ENCODE measurements around the gene NPAS3.

The NPAS3 gene

GRCh38 chr14:33165926-33166289 lies 227.2 kb downstream of the NPAS3 start:
- in situ Hi-C loops (cut with HindIII; ENCODE audit: low pct_ligation_motif_present, low sequenced_read_pairs) = no loop called here

GRCh38 chr14:33175951-33176350 lies 237.3 kb downstream of the NPAS3 start:
- no peak overlapping the region for H3K27ac ChIP-seq
- H3K36me3 ChIP-seq (replicated peaks) = no peaks in the 10 kb centered on the region

More at GRCh38 chr14:33165926-33166289, 227.2 kb downstream of the NPAS3 start:
- Histone ChIP-seq H3K36me3 (replicated peaks) (no peaks in the 10 kb centered on the region), H3K27me3 (replicated peaks) (no peaks in the 10 kb centered on the region), H3K27ac (no peak overlapping the region), H3K4me3 (ENCODE audit: low read depth, low read length) (no peak overlapping the region)
- no peak for DNase-seq
- TF ChIP-seq CTCF (IDR thresholded peaks at IDR 0.05; ENCODE audit: low read depth, low read length, missing control alignments) = no peak

GRCh38 chr14:33184587-33184986 lies 245.9 kb downstream of the NPAS3 start:
- Histone ChIP-seq H3K4me3 (ENCODE audit: low read depth, low read length) (no peak overlapping the region), H3K27me3 (replicated peaks) (no peaks in the 10 kb centered on the region), H3K36me3 (replicated peaks) (no peaks in the 10 kb centered on the region), H3K27ac (no peak overlapping the region)
- in situ Hi-C loops (cut with HindIII; ENCODE audit: low pct_ligation_motif_present, low sequenced_read_pairs) = no loop called here
- TF ChIP-seq CTCF (IDR thresholded peaks at IDR 0.05; ENCODE audit: low read depth, low read length, missing control alignments) = peak; percentile 42
- DNase-seq = peak; percentile 22

More at GRCh38 chr14:33175951-33176350, 237.3 kb downstream of the NPAS3 start:
- H3K27me3 ChIP-seq (replicated peaks) = no peaks in the 10 kb centered on the region
- in situ Hi-C loops (cut with HindIII; ENCODE audit: low pct_ligation_motif_present, low sequenced_read_pairs) = no loop called here
- DNase-seq = no peak
- H3K4me3 ChIP-seq (ENCODE audit: low read depth, low read length) = no peak overlapping the region
- TF ChIP-seq CTCF (IDR thresholded peaks at IDR 0.05; ENCODE audit: low read depth, low read length, missing control alignments) = no peak

GRCh38 chr14:33186656-33187055 lies 248.0 kb downstream of the NPAS3 start:
- H3K4me3 ChIP-seq (ENCODE audit: low read depth, low read length) = no peak overlapping the region
- H3K36me3 ChIP-seq (replicated peaks) = no peaks in the 10 kb centered on the region
- in situ Hi-C loops (cut with HindIII; ENCODE audit: low pct_ligation_motif_present, low sequenced_read_pairs) = no loop called here
- H3K27ac ChIP-seq = no peak overlapping the region
- no peaks in the 10 kb centered on the region for H3K27me3 ChIP-seq (replicated peaks)
- TF ChIP-seq CTCF (IDR thresholded peaks at IDR 0.05; ENCODE audit: low read depth, low read length, missing control alignments) = no peak
- DNase-seq = no peak

DNA sequence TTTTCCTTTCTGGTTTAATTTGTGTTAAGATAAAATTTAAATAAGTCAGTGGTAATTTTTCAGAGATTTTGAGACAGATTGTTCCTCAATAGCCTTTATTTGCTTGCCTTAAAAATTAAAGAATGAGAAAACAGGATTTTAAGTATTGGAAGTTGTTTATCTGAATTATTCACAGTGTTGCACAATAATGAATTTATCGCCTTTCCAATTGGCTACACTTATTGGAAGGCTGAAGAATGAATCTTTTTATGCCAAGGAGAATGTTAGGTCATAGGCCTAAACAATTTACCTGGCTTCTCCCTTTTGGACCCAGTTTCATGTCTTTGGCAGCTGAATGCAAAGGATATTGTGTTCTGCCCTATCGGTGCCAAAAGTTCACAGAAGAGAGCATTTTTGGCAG lies 250.2 kb downstream of the NPAS3 start:
- H3K27me3 ChIP-seq (replicated peaks) = no peaks in the 10 kb centered on the region
- H3K27ac ChIP-seq = no peak overlapping the region
- TF ChIP-seq CTCF (IDR thresholded peaks at IDR 0.05; ENCODE audit: low read depth, low read length, missing control alignments) = no peak
- H3K4me3 ChIP-seq (ENCODE audit: low read depth, low read length) = no peak overlapping the region
- no peaks in the 10 kb centered on the region for H3K36me3 ChIP-seq (replicated peaks)
- in situ Hi-C loops (cut with HindIII; ENCODE audit: low pct_ligation_motif_present, low sequenced_read_pairs) = no loop called here
- DNase-seq = no peak

GRCh38 chr14:33191855-33192254 lies 253.2 kb downstream of the NPAS3 start:
- no peak for TF ChIP-seq CTCF (IDR thresholded peaks at IDR 0.05; ENCODE audit: low read depth, low read length, missing control alignments)
- H3K27me3 ChIP-seq (replicated peaks) = no peaks in the 10 kb centered on the region
- in situ Hi-C loops (cut with HindIII; ENCODE audit: low pct_ligation_motif_present, low sequenced_read_pairs) = no loop called here
- H3K36me3 ChIP-seq (replicated peaks) = no peaks in the 10 kb centered on the region
- H3K27ac ChIP-seq = no peak overlapping the region
- DNase-seq = no peak
- no peak overlapping the region for H3K4me3 ChIP-seq (ENCODE audit: low read depth, low read length)
